GM21528 (cell line): ENCODE measurements around the gene MTMR2.

Source experiments
- ATAC-seq: cut with Tn5 transposase; IDR thresholded peaks from one replicate; pipeline ENCODE4 v1.9.1; 2021; ENCODE audit warnings: mild to moderate bottlenecking, moderate library complexity; ENCODE audit not compliant: unreplicated experiment, low FRiP score

The MTMR2 gene

DNA sequence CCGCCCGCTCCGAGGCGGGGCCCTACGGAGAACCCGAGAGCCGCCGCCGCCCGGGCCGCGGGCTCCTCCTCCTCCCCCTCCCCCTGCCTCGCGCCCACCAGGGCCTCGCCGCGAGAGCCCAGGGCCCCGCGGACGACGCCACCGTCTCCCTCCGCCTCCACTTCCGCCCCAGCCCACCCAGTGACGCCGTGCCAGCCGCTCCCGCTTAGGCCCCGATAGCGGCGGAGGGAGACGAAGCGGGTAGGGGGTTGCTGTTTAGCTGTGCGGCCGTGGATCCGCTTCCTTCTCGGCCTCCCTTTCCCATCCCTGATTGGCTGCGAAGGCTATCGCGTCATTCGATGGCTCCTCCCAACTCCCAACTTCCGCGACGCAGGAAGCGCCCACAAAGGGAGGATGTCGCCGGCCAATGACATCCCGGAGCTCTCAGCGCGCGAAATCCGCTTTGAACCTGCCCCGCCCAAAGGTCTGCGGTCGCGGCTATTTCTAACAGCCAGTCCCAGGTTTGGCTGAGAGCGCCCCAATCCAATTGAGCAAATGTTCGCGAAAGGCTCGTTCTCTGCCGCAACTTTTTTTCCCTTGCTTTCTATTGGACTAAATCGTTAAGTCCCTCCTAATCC, 134.3 kb downstream of the MTMR2 start, which contains the start of gene FAM76B:
FAM76B (minus strand) TSS at position 277 of the 617 bp plus-strand sequence. CDS start 304 bp downstream, outside the sequence.
- ATAC-seq: peak; percentile 78

DNA sequence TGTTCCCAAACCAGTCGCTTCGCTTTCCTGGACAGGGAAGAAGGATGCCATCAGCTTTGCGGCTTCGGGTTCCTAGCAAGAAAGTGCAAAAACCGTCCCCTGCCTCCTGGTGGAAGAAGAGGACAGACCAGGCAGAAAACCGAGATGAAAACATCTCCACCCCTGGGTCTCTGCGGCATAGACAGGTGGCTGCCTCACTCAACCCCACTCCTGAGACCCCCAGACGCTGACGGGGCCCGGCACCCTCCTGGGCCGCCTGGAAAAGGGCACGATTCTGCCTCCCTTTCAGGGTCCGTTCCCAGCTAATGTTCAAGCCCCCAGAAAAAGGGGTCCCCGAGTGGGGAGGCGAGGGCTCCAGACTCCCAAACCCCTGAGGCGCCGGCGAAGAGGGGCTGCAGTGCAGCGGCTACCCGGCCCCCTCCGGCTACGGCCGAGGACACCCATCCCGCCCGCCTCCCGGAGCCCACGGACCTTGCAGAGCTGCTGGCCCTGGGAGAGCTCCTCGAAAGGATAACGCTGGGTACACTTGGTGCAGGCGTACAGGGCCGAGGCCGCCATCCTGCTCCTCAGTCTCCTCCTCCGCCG, 134.9 kb downstream of the MTMR2 start:
- ATAC-seq: peak; percentile 4
